Epithelial cell of proximal tubule (primary cell): ENCODE results near the gene TMEM45A. TPM values are rescaled to one million over a fixed set of nuclear protein-coding genes. Genes with fewer than 3 reads are reported as not detected.

Experiments used
- DNase-seq: peaks from one replicate; pipeline ENCODE4 v3.0.0-alpha.2; 2011; ENCODE audit warnings: low read depth
- H3K4me3 ChIP-seq: 2 replicates; pipeline ENCODE4 v1.5.1; 2011; ENCODE audit warnings: low read depth, mild to moderate bottlenecking, low read length
- CTCF ChIP-seq: conservative IDR thresholded peaks from 2 replicates; pipeline ENCODE4 v1.5.1; 2012; ENCODE audit warnings: low read depth, mild to moderate bottlenecking, low read length
- total RNA-seq: library from RNA; depleted of rRNA; stranded (reverse); fragments of >200 nt; gene quantifications from 2 replicates; pipeline ENCODE4 v1.2.3, GENCODE V29; 2015

TMEM45A gene
- total RNA-seq, 1 donor from 2014 or later: 1.8 TPM

DNA sequence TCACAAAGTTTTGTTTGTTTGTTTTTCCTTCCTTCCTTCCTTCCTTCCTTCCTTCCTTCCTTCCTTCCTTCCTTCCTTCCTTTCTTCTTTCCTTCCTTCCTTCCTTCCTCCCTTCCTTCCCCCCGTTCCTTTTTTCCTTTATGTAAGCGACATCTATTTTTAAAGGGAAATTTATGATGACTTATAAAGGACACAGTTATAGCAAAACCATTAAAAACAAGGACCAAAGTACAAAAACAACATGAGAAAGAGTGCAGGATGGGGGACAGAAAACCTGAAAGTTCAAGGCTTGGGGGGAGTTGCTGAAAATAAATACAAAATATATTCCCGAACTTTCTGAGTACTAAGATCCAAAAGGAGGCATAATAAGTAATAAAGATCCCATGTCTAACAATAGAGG is 118.8 kb downstream of the TMEM45A start:
- TF ChIP-seq CTCF: no peak
- no peak for DNase-seq
- H3K4me3 ChIP-seq: no peak overlapping the region

- no peak overlapping the region for H3K4me3 ChIP-seq
- DNase-seq: no peak
- no peak for TF ChIP-seq CTCF
These were observed 121.4 kb downstream of the TMEM45A start for GRCh38 chr3:100613721-100614390.

GRCh38 chr3:100614941-100615340 is 122.5 kb downstream of the TMEM45A start:
- no peak overlapping the region for H3K4me3 ChIP-seq
- no peak for TF ChIP-seq CTCF
- no peak for DNase-seq

DNA sequence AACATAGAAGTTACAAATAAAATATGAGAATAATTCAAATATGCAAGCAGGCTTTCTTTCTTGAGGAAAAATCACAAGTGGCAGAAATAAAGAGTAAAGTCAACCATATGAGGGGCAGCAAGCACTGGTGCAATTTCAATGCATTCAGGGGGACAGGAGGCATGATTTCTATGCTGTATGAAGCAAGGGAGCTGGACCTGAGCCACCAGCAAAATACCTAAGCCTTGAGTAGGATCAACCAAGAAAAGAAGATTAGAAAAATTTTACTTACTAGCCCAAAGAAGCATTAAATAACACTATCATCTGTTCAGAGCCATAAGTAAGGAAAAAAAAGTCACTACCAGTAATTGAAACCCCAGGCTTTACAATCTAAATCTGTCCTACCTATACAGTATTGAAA is 123.3 kb downstream of the TMEM45A start:
- H3K4me3 ChIP-seq: no peak overlapping the region
- TF ChIP-seq CTCF: no peak
- no peak for DNase-seq

DNA sequence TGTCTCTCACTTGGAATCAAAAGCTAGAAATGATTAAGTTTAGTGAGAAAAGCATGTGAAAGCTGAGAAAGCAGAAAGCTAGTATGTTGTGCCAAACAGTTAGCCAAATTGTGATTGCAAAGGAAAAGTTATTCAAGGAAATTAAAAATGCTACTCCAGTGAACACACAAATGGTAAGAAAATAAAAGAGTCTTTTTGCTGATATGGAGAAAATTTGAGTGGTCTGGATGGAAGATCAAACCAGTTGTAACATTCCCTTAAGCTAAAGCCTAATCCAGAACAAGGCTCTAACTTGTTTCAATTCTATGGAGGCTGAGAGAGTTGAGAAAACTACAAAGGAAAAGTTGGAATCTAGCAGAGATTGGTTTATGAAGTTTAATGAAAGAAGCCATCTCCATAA is 128.8 kb downstream of the TMEM45A start:
- TF ChIP-seq CTCF: no peak
- H3K4me3 ChIP-seq: no peak overlapping the region
- DNase-seq: no peak

Other genes with a start within 250 kb of the TMEM45A start
- gene TBC1D23, start 231.6 kb upstream of the TMEM45A start, total RNA-seq: 22.1 and 24.3 TPM in 2 replicates
- 24.7 and 30.4 TPM in 2 replicates for gene NIT2, start 157.9 kb upstream of the TMEM45A start, total RNA-seq
- 27.5 and 37.0 TPM in 2 replicates for gene TOMM70, start 91.5 kb upstream of the TMEM45A start, total RNA-seq
- gene LNP1, start 91.1 kb upstream of the TMEM45A start, total RNA-seq: 1.6 and 2.3 TPM in 2 replicates
- not detected in 2 replicates for gene ADGRG7, start 117.0 kb downstream of the TMEM45A start, total RNA-seq
- gene TFG, start 216.9 kb downstream of the TMEM45A start, total RNA-seq: 107 and 125 TPM in 2 replicates